CD14-positive monocyte (primary cell): ENCODE results near the gene DYNLT3. TPM values are rescaled to one million over a fixed set of nuclear protein-coding genes. Genes with fewer than 3 reads are reported as not detected.

ENCODE experiments used
- DNase-seq, 3 donors: peaks; one replicate each; pipeline ENCODE4 v3.0.0-alpha.2; 2011 to 2022
- H2AFZ ChIP-seq: 2 replicates; pipeline ENCODE4 v1.6.0; 2012; ENCODE audit warnings: mild to moderate bottlenecking, low read depth, low read length, inconsistent platforms; ENCODE audit not compliant: insufficient read depth, poor library complexity, severe bottlenecking
- H3K27ac ChIP-seq, 2 donors: 1 replicate in 1 of 2; 2 replicates in 1 of 2; pipeline ENCODE4 v1.5.1; 2012 to 2013; ENCODE audit warnings: low read length in 2 of 2, control low read depth in 1 of 2, inconsistent platforms in 1 of 2, low read depth in 1 of 2, mild to moderate bottlenecking in 1 of 2
- H3K27me3 ChIP-seq, 2 donors: one replicate each; pipeline versions ENCODE4 v1.6.0 to v1.6.1; 2011 to 2013; ENCODE audit warnings: low read length in 2 of 2; ENCODE audit not compliant: control insufficient read depth in 2 of 2, insufficient read depth in 2 of 2
- H3K36me3 ChIP-seq, 2 donors: replicated peaks in 1 of 2; 1 replicate in 1 of 2; 2 replicates in 1 of 2; pipeline versions ENCODE4 v1.5.1 to v1.6.1; 2012 to 2013; ENCODE audit warnings: low read length in 2 of 2, control low read depth in 1 of 2, inconsistent platforms in 1 of 2, mild to moderate bottlenecking in 1 of 2; ENCODE audit not compliant: insufficient read depth in 2 of 2, control insufficient read depth in 1 of 2
- H3K4me1 ChIP-seq, 2 donors: 1 replicate in 1 of 2; 2 replicates in 1 of 2; pipeline versions ENCODE4 v1.5.1 to v1.6.1; 2012 to 2013; ENCODE audit warnings: low read length in 2 of 2, control low read depth in 1 of 2, inconsistent platforms in 1 of 2, mild to moderate bottlenecking in 1 of 2, moderate library complexity in 1 of 2; ENCODE audit not compliant: insufficient read depth in 2 of 2, control insufficient read depth in 1 of 2
- H3K4me2 ChIP-seq: replicated peaks from 2 replicates; pipeline ENCODE3; 2012; ENCODE audit warnings: low read length, moderate library complexity, mild to moderate bottlenecking; ENCODE audit not compliant: poor library complexity, severe bottlenecking; ENCODE audit errors: extremely low read depth
- H3K4me3 ChIP-seq, 3 experiments: fragments of 200-600 bp in 1 of 3; sonication (generic) in 1 of 3; replicated peaks in 1 of 3; 1 replicate in 2 of 3; 2 replicates in 1 of 3; pipeline ENCODE4 v1.5.1; 2011 to 2013; ENCODE audit warnings: low read length in 3 of 3, mild to moderate bottlenecking in 3 of 3, control low read depth in 2 of 3, low read depth in 2 of 3, inconsistent platforms in 1 of 3, moderate library complexity in 1 of 3
- H3K79me2 ChIP-seq: 2 replicates; pipeline ENCODE4 v1.6.0; 2012; ENCODE audit warnings: mild to moderate bottlenecking, control low read depth, inconsistent platforms, low read length, moderate library complexity; ENCODE audit not compliant: insufficient read depth
- H3K9ac ChIP-seq: 2 replicates; pipeline ENCODE4 v1.6.0; 2017; ENCODE audit warnings: low read length, mild to moderate bottlenecking; ENCODE audit not compliant: insufficient read depth, poor library complexity, severe bottlenecking
- H3K9me3 ChIP-seq, 2 donors: replicated peaks in 1 of 2; 1 replicate in 1 of 2; 2 replicates in 1 of 2; pipeline versions ENCODE4 v1.5.1 to v1.6.1; 2012 to 2013; ENCODE audit warnings: low read length in 2 of 2, control low read depth in 1 of 2; ENCODE audit not compliant: control insufficient read depth in 1 of 2, insufficient read depth in 1 of 2
- H4K20me1 ChIP-seq: 2 replicates; pipeline ENCODE4 v1.6.0; 2012; ENCODE audit warnings: mild to moderate bottlenecking, low read length, control low read depth, moderate library complexity; ENCODE audit not compliant: insufficient read depth
- H3K27ac Mint-ChIP-seq, 7 donors: one replicate each; pipeline ENCODE4 v1.8.0; 2020; ENCODE audit warnings: mild to moderate bottlenecking in 7 of 7, mixed read lengths in 7 of 7, moderate library complexity in 6 of 7, inconsistent platforms in 2 of 7
- H3K27me3 Mint-ChIP-seq, 3 donors: one replicate each; pipeline ENCODE4 v1.8.0; 2021 to 2022; ENCODE audit warnings: low read depth in 3 of 3, mild to moderate bottlenecking in 3 of 3, mixed read lengths in 3 of 3, moderate library complexity in 3 of 3, inconsistent platforms in 1 of 3
- H3K36me3 Mint-ChIP-seq, 2 donors: one replicate each; pipeline ENCODE4 v1.8.0; 2020; ENCODE audit warnings: mixed read lengths in 2 of 2, inconsistent platforms in 1 of 2, mild to moderate bottlenecking in 1 of 2
- H3K4me1 Mint-ChIP-seq: one replicate; pipeline ENCODE4 v1.8.0; 2020; ENCODE audit warnings: mild to moderate bottlenecking, mixed read lengths
- H3K4me3 Mint-ChIP-seq, 2 donors: one replicate each; pipeline ENCODE4 v1.8.0; 2020; ENCODE audit warnings: mild to moderate bottlenecking in 2 of 2, mixed read lengths in 2 of 2, moderate library complexity in 1 of 2
- H3K9me3 Mint-ChIP-seq, 7 donors: one replicate each; pipeline ENCODE4 v1.8.0; 2020 to 2022; ENCODE audit warnings: mixed read lengths in 7 of 7, mild to moderate bottlenecking in 6 of 7, moderate library complexity in 6 of 7, inconsistent platforms in 2 of 7
- CTCF ChIP-seq: fragments of 200-600 bp; IDR thresholded peaks from one replicate; pipeline ENCODE4 v1.8.0; 2022; ENCODE audit warnings: antibody characterized with exemption, mild to moderate bottlenecking
- WGBS: methylation state at CpG from one replicate; pipeline ENCODE4 v1.1.5; 2013; ENCODE audit warnings: missing lambda C conversion rate; ENCODE audit not compliant: insufficient coverage; 5-methylcytosine and 5-hydroxymethylcytosine counted together
- intact Hi-C, 2 donors: fragments of 100-400 bp; cut with micrococcal nuclease; formaldehyde crosslinking; loops; one replicate each; pipeline versions ENCODE4 v1.15.0 to v1.15.1; 2023
- polyA minus RNA-seq: library from RNA; depleted of rRNA, polyadenylated mRNA; stranded (reverse); fragments of >200 nt; gene quantifications from 2 replicates; pipeline ENCODE4 v1.2.3, GENCODE V29; 2012
- polyA plus RNA-seq, 3 donors: library from polyadenylated mRNA; depleted of rRNA in 1 of 3; unstranded in 2 of 3; stranded (reverse) in 1 of 3; fragments of 300-500 nt in 2 of 3; fragments of >200 nt in 1 of 3; fragmentation: Illumina TruSeq in 2 of 3; gene quantifications; 1 replicate in 2 of 3; 2 replicates in 1 of 3; pipeline ENCODE4 v1.2.3, GENCODE V29; 2012 to 2021
- total RNA-seq, 12 experiments: library from RNA in 1 of 12; stranded (reverse) in 1 of 12; fragments of 120-200 nt in 1 of 12; gene quantifications; one replicate each; pipeline ENCODE4 v1.2.4 and lab custom pipeline; 2013 to 2026; ENCODE audit warnings: mixed read lengths in 6 of 12, inconsistent platforms in 1 of 12

Gene DYNLT3
- 17.1 TPM for total RNA-seq (2013)
- polyA plus RNA-seq (10 to 100 TPM in 2 of 3 donors, 1 to 10 TPM in 1; 9.4 to 21.9 (median 15.2) TPM), polyA minus RNA-seq (6.1 and 7.6 TPM in 2 replicates), total RNA-seq (lab: John Stamatoyannopoulos, UW) (18.4 to 72.7 (median 30.4) reads per million in 11 experiments)

GRCh38 chrX:37846934-37847732, at the start of gene DYNLT3:
TSS of gene DYNLT3 (minus strand) at chrX:37847571. CDS start at chrX:37847510, 61 bp downstream.
- Mint-ChIP-seq H3K9me3 (peaks cover 0 to 4% (median 0%) of the 10 kb centered on the region in 7 donors), H3K4me3 (peak within 1 kb of the TSS; percentile 71 to 83), H3K27me3 (no peaks in the 10 kb centered on the region), H3K36me3 (no peaks in the 10 kb centered on the region), H3K27ac (peak within 1 kb of the TSS in 6 of 7 donors; percentile 35 to 83 (median 77)), H3K4me1 (peaks cover 6% of the 10 kb centered on the region)
- peak within 1 kb of the TSS in 1 of 2 donors; percentile 67 for H3K27ac ChIP-seq
- peak within 1 kb of the TSS; percentile 52 to 78 (median 75) for H3K4me3 ChIP-seq
- peak within 1 kb of the TSS; percentile 68 for H3K9ac ChIP-seq
- peaks cover 0 to 7% of the 10 kb centered on the region in 2 donors for H3K4me1 ChIP-seq
- no peak for TF ChIP-seq CTCF
- no peaks in the 10 kb centered on the region for H3K27me3 ChIP-seq
- no peaks in the 10 kb centered on the region for H3K79me2 ChIP-seq
- intact Hi-C loops: no loop called here
- H2AFZ ChIP-seq: peak within 1 kb of the TSS; percentile 77
- H4K20me1 ChIP-seq: no peaks in the 10 kb centered on the region
- H3K9me3 ChIP-seq: no peaks in the 10 kb centered on the region
- peak within 1 kb of the TSS; percentile 78 for H3K4me2 ChIP-seq
- H3K36me3 ChIP-seq: no peaks in the 10 kb centered on the region
- WGBS: under 1% methylated on average over 27 of the region's 67 CpGs
- peak; percentile 61 to 77 (median 67) for DNase-seq

GRCh38 chrX:37896511-37896890, 49.1 kb upstream of the DYNLT3 start:
- Mint-ChIP-seq H3K4me1 (no peaks in the 10 kb centered on the region), H3K9me3 (peaks cover 0 to 1% (median 0%) of the 10 kb centered on the region in 7 donors), H3K27ac (no peak overlapping the region), H3K36me3 (no peaks in the 10 kb centered on the region), H3K4me3 (no peak overlapping the region), H3K27me3 (peaks cover 1 to 12% (median 2%) of the 10 kb centered on the region in 3 donors)
- no peaks in the 10 kb centered on the region for H3K79me2 ChIP-seq
- H3K27me3 ChIP-seq: no peaks in the 10 kb centered on the region
- no peak overlapping the region for H2AFZ ChIP-seq
- 80% methylated on average over 1 of the region's 1 CpG for WGBS
- H3K27ac ChIP-seq: no peak overlapping the region
- H3K9me3 ChIP-seq: no peaks in the 10 kb centered on the region
- no peak for TF ChIP-seq CTCF
- H3K4me1 ChIP-seq: no peaks in the 10 kb centered on the region
- no peak for DNase-seq
- no peak overlapping the region for H3K4me2 ChIP-seq
- H4K20me1 ChIP-seq: no peaks in the 10 kb centered on the region
- intact Hi-C loops: no loop called here
- no peak overlapping the region for H3K4me3 ChIP-seq
- no peaks in the 10 kb centered on the region for H3K36me3 ChIP-seq
- no peak overlapping the region for H3K9ac ChIP-seq
